ENCODE measurements around the gene RIMS3.

Gene RIMS3

DNA sequence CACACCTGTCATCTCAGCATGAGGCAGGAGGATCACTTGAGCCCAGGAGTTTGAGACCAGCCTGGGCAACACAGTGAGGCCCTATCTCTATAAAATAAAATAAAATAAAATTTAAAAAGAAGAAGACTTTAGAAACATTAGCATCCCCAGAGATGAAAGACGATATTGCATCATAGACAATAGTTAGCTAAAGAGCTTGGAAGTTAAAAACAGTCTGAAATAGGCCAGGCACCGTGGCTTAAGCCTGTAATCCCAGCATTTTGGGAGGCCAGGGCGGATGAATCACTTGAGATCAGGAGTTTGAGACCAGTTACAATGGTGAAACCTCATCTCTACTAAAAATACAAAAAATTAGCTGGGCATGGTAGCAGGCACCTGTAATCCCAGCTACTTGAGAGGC lies 59.3 kb downstream of the RIMS3 start:
- no peak for DNase-seq (ENCODE audit: low read depth)
- no peak overlapping the region for H3K4me3 ChIP-seq (ENCODE audit: control insufficient read depth, low read depth, low read length)
- TF ChIP-seq, protein P1, sequence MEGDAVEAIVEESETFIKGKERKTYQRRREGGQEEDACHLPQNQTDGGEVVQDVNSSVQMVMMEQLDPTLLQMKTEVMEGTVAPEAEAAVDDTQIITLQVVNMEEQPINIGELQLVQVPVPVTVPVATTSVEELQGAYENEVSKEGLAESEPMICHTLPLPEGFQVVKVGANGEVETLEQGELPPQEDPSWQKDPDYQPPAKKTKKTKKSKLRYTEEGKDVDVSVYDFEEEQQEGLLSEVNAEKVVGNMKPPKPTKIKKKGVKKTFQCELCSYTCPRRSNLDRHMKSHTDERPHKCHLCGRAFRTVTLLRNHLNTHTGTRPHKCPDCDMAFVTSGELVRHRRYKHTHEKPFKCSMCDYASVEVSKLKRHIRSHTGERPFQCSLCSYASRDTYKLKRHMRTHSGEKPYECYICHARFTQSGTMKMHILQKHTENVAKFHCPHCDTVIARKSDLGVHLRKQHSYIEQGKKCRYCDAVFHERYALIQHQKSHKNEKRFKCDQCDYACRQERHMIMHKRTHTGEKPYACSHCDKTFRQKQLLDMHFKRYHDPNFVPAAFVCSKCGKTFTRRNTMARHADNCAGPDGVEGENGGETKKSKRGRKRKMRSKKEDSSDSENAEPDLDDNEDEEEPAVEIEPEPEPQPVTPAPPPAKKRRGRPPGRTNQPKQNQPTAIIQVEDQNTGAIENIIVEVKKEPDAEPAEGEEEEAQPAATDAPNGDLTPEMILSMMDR (conservative IDR thresholded peaks at IDR 0.05; ENCODE audit: control insufficient read depth, insufficient read depth, low read depth, low read length), result no peak

DNA sequence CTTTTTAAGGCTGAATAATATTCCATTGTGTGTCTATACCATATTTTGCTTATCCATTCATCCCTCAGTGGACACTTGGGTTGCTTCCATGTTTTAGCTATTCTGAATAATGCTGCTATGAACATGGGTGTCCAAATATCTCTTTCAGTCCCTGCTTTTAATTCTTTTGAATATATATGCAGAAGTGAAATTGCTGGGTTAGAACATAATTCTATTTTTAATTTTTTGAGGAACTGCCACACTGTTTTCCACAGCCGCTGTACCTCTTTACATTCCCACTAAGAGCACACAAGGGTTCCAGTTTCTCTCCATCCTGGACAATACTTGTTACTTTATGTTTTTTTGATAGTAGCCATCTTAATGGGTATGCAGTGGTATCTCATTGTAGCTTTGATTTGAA lies 65.6 kb downstream of the RIMS3 start:
- DNase-seq (ENCODE audit: low read depth), result no peak
- no peak overlapping the region for H3K4me3 ChIP-seq (ENCODE audit: control insufficient read depth, low read depth, low read length)
- TF ChIP-seq, protein P1 (conservative IDR thresholded peaks at IDR 0.05; ENCODE audit: control insufficient read depth, insufficient read depth, low read depth, low read length), result no peak

DNA sequence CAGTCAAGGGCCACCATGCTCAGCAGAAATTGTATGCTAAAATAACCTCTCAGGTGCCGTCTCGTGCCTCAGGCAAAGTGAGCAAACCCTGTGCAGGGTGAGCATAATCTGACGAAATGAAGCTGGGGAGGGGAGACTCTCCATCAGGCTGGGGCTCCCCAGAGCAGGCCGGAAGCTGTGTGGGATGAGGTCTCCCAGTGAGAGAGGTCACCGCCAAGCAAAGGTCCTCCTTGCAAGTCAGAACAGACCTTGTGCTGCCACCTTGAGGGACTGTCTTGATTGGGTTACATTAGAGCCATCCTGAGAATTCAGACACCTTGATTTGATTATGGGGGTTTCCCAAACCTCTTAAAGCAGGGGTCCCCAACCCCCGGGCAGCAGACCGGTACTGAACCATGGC lies 69.9 kb downstream of the RIMS3 start:
- no peak for DNase-seq (ENCODE audit: low read depth)
- no peak overlapping the region for H3K4me3 ChIP-seq (ENCODE audit: control insufficient read depth, low read depth, low read length)
- TF ChIP-seq, protein P1 (conservative IDR thresholded peaks at IDR 0.05; ENCODE audit: control insufficient read depth, insufficient read depth, low read depth, low read length), result no peak

DNA sequence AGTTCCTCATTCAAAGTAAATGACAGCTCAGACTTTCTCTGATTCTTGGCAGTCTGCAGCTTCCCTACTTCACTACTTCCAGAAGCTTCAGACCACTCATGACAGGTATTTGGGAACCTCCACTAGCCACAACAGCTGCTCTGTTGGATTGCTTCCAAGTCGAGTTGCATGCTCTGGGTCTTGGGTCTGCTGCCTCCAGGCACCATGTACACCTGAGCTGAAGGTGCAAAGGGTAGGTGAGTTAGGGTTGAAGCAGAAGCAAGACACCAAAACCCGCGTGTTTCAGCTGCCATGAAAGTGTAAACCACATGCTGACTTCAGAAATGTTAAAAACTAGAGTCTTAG lies 71.3 kb downstream of the RIMS3 start:
- H3K4me3 ChIP-seq (ENCODE audit: control insufficient read depth, low read depth, low read length), result no peak overlapping the region
- TF ChIP-seq, protein P1 (conservative IDR thresholded peaks at IDR 0.05; ENCODE audit: control insufficient read depth, insufficient read depth, low read depth, low read length), result no peak
- DNase-seq (ENCODE audit: low read depth), result no peak

DNA sequence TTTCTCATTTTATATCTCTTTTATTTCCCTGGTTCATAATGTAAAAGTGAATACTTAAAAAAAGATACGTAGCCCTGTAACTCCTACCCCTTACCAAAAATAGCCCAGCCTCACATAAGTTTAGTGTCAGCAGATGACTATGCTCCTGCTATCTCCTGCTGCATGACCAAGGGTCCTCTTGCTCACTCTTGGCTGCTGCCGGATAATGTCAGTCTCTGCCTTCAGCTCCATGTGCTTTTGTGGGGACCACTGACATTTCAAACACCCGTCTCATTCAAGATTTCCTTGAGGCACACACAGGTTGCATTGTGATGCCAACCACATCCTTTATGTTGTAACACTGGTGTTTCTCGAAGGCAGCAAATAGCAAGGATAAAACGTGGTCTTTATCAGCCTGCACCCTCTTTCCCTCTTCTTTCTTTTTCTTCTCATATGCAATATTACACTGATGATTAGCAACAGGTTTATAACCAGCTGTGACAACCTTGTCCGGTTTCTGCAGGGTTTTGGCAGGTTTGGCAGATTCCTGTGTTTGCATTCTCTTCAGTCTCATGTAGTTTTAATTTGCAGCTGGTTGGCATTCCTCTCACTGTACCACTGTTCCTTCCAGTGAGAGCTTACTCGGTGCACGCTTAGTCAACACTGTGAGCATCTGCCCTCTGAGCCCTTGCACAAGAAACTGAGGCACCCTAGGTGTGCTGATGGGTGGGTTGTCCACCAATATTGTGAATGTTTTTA lies 71.9 kb downstream of the RIMS3 start:
- TF ChIP-seq, protein P1 (conservative IDR thresholded peaks at IDR 0.05; ENCODE audit: control insufficient read depth, insufficient read depth, low read depth, low read length), result no peak
- no peak for DNase-seq (ENCODE audit: low read depth)
- H3K4me3 ChIP-seq (ENCODE audit: control insufficient read depth, low read depth, low read length), result no peak overlapping the region

DNA sequence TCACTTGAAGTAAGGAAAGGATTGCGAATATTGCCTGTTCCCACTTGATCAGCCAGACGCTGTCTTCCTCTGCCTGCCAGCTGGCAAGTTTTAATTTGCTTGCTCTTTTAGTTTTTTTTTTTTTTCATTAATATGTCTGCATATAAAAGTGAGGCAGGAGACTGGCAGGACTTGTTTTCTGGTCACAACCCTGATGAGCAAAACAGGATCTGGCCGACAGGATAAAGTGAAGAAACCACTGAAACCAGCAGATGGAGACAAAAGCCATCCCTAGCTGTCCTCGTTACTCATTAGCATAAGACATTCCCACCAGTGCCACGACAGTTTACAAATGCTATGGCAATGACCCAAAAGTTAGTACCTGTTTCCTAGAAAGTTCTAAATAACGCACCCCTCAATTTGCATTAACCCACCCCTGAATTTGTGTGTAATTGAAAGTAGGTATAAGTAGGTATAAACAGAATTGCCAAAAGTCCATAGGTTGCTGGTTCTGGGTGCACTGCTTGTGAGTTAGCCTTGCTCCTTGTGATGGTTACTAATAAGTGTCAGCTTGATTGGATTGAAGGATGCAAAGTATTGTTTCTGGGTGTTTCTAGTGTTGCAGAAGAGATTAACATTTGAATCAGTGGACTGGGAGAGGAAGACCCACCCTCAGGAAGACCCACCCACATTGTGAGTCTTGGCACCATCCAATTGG lies 73.2 kb downstream of the RIMS3 start:
- H3K4me3 ChIP-seq (ENCODE audit: control insufficient read depth, low read depth, low read length), result no peak overlapping the region
- DNase-seq (ENCODE audit: low read depth), result peak; percentile 52
- TF ChIP-seq, protein P1 (conservative IDR thresholded peaks at IDR 0.05; ENCODE audit: control insufficient read depth, insufficient read depth, low read depth, low read length), result peak; percentile 62

All from fibroblast of mammary gland (primary cell).